ENCODE measurements around the gene HIRA. TPM values are rescaled to one million over a fixed set of nuclear protein-coding genes. Genes with fewer than 3 reads are reported as not detected.

The HIRA gene
- total RNA-seq, 1 donor from 2014 or later, result 23.3 TPM

- H3K9me3 ChIP-seq, result no peaks in the 10 kb centered on the region
- peaks cover 89% of the 10 kb centered on the region for H3K36me3 ChIP-seq
- no peaks in the 10 kb centered on the region for H3K27me3 ChIP-seq
- TF ChIP-seq CTCF (IDR thresholded peaks at IDR 0.05), result no peak
- no peak for ATAC-seq
- no peak for DNase-seq
- intact Hi-C loops (cut with DNase I), result no loop called here
- no peak overlapping the region for H3K27ac ChIP-seq
- no peaks in the 10 kb centered on the region for H3K4me1 ChIP-seq
- no peak overlapping the region for H3K4me3 ChIP-seq
Measured at GRCh38 chr22:19461506-19461905, 30.0 kb upstream of the HIRA start.

- Histone ChIP-seq H3K9me3 (no peaks in the 10 kb centered on the region), H3K4me3 (no peak overlapping the region), H3K27me3 (no peaks in the 10 kb centered on the region), H3K4me1 (no peaks in the 10 kb centered on the region), H3K27ac (no peak overlapping the region), H3K36me3 (peaks cover 89% of the 10 kb centered on the region)
- no peak for TF ChIP-seq CTCF (IDR thresholded peaks at IDR 0.05)
- intact Hi-C loops (cut with DNase I), result no loop called here
- ATAC-seq (no peak), DNase-seq (no peak)
Measured at GRCh38 chr22:19460036-19460435, 28.5 kb upstream of the HIRA start.

GRCh38 chr22:19457828-19458428 is 26.4 kb upstream of the HIRA start:
- DNase-seq, result no peak
- no peaks in the 10 kb centered on the region for H3K27me3 ChIP-seq
- no peak for ATAC-seq
- no peak overlapping the region for H3K4me3 ChIP-seq
- no peak overlapping the region for H3K27ac ChIP-seq
- no peaks in the 10 kb centered on the region for H3K4me1 ChIP-seq
- H3K9me3 ChIP-seq, result no peaks in the 10 kb centered on the region
- no peak for TF ChIP-seq CTCF (IDR thresholded peaks at IDR 0.05)
- intact Hi-C loops (cut with DNase I), result no loop called here
- peaks cover 90% of the 10 kb centered on the region for H3K36me3 ChIP-seq

- ATAC-seq (no peak), DNase-seq (no peak)
- intact Hi-C loops (cut with DNase I), result no loop called here
- H3K27me3 ChIP-seq, result no peaks in the 10 kb centered on the region
- no peak overlapping the region for H3K27ac ChIP-seq
- peaks cover 90% of the 10 kb centered on the region for H3K36me3 ChIP-seq
- H3K9me3 ChIP-seq, result no peaks in the 10 kb centered on the region
- H3K4me3 ChIP-seq, result no peak overlapping the region
- TF ChIP-seq CTCF (IDR thresholded peaks at IDR 0.05), result no peak
- H3K4me1 ChIP-seq, result no peaks in the 10 kb centered on the region
Measured at GRCh38 chr22:19456541-19456940, 25.0 kb upstream of the HIRA start.

- Histone ChIP-seq H3K4me1 (no peaks in the 10 kb centered on the region), H3K27ac (no peak overlapping the region), H3K4me3 (no peak overlapping the region), H3K27me3 (no peaks in the 10 kb centered on the region), H3K36me3 (peaks cover 82% of the 10 kb centered on the region), H3K9me3 (no peaks in the 10 kb centered on the region)
- no peak for TF ChIP-seq CTCF (IDR thresholded peaks at IDR 0.05)
- no peak for ATAC-seq
- intact Hi-C loops (cut with DNase I), result no loop called here
- DNase-seq, result no peak
Measured at GRCh38 chr22:19455585-19456370, 24.2 kb upstream of the HIRA start.
